ENCODE measurements around the gene NR2F1.

DNA sequence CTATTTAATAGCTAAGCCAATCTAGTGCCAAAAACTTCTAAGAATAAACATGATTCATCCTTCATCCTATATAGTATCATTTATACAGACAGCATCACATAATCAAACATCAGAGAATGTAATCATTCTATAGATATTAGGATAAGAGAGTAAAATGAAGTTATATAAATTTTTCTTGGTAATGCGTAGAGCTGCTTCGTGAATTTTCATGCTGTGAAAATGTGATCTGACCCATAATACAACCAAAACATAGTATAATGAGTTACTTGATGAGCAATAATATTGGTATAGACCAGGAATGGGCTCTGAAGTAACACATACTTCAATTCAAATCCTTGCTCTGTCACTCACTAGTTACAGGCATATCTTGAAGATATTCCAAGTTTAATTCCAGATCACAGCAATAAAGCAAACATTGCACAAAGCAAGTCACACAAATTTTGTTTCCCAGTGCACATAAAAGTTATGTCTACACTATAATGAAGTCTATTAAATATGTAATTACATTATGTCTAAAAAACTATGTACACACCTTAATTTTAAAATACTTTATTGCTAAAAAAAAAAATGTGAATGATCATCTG is 25.9 kb upstream of the NR2F1 start:
- no peak for TF ChIP-seq POLR2A (IDR thresholded peaks at IDR 0.05; ENCODE audit: low read depth, low read length)
- TF ChIP-seq POLR2AphosphoS5 (IDR thresholded peaks at IDR 0.05; ENCODE audit: low read depth, low read length) = no peak
- TF ChIP-seq TAF1 (IDR thresholded peaks at IDR 0.05; ENCODE audit: low read depth, low read length) = no peak
